ENCODE data around the gene ADAMTS17.

GRCh38 chr15:100252779-100253417 is 88.9 kb downstream of the ADAMTS17 start:
- TF ChIP-seq CTCF (IDR thresholded peaks at IDR 0.05 in 4 of 5, conservative IDR thresholded peaks at IDR 0.05 in 1 of 5) (no peak), POLR2A (IDR thresholded peaks at IDR 0.05) (no peak)
